Adipose tissue (tissue), 3 donors: ENCODE results near the gene HEBP1. TPM values are rescaled to one million over a fixed set of nuclear protein-coding genes. Genes with fewer than 3 reads are reported as not detected.

Source experiments
- H3K27ac ChIP-seq: one replicate; pipeline ENCODE4 v1.5.1; 2013; ENCODE audit warnings: low read depth, low read length
- WGBS, 3 donors: extraction: QIAGEN DNeasy Blood & Tissue Kit; methylation state at CpG; one replicate each; pipeline ENCODE4 v1.1.7; 2013; 5-methylcytosine and 5-hydroxymethylcytosine counted together
- polyA plus RNA-seq, 3 donors: library from polyadenylated mRNA; stranded (reverse); fragments of 200-250 nt; gene quantifications; one replicate each; pipeline ENCODE4 v1.2.3, GENCODE V29; 2013
- donor health status: healthy with polysubstance abuse.
- donor health status: Bipolar disorder and iron deficiency.
- donor health status: healthy.

HEBP1 gene
- polyA plus RNA-seq, 3 donors = 58.7 to 104 (median 58.9) TPM

GRCh38 chr12:12973019-12973418 lies 27.0 kb downstream of the HEBP1 start:
- 96 to 99% (median 98%) methylated on average over 2 of the region's 2 CpGs for WGBS, 3 donors
- H3K27ac ChIP-seq = no peak overlapping the region

GRCh38 chr12:12965836-12966235 lies 34.2 kb downstream of the HEBP1 start:
- WGBS, 3 donors = 69 to 85% (median 73%) methylated on average over 4 of the region's 4 CpGs
- no peak overlapping the region for H3K27ac ChIP-seq

DNA sequence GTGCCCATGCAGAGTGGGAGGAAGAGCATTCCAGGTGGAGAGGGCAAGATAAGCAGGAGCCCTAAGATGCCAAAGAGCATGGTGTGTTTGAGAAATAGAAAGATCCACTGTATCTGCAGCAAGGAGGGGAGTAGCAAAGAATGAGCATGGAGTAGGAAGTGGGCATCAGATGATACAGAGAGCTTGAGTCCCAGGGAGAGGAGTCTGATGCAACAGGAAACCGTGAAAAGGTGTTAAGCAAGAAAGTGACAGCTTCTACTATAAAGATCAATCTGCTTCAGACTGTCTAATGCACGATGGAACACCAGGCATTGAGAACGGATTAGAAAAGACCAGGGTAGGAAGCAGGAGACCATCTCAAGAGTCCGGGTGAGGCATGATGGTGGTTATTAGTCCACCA lies 35.8 kb downstream of the HEBP1 start:
- WGBS, 3 donors = 61 to 92% (median 69%) methylated on average over 4 of the region's 4 CpGs
- no peak overlapping the region for H3K27ac ChIP-seq

- 85 to 86% (median 86%) methylated on average over 5 of the region's 5 CpGs for WGBS, 3 donors
These were observed 39.3 kb downstream of the HEBP1 start for GRCh38 chr12:12960639-12961209.

DNA sequence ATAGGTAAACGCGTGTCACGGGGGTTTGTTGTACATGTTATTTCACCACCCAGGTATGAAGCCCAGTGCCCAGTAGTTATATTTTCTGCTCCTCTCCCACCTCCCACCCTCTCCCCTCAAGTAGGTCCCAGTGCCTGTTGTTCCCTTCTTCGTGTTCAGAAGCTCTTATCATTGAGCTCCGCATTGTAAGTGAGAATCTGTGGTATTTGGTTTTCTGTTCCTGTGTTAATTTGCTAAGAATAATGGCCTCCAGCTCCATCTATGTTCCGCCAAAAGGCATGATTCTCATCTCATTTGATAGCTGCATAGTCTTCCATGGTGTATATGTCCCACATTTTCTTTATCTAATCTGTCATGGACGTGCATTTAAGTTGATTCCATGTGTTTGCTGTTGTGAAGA lies 41.2 kb downstream of the HEBP1 start:
- WGBS, 3 donors = 74 to 83% (median 74%) methylated on average over 7 of the region's 7 CpGs
- no peak overlapping the region for H3K27ac ChIP-seq

More at GRCh38 chr12:12960639-12961209, 39.3 kb downstream of the HEBP1 start:
- no peak overlapping the region for H3K27ac ChIP-seq

GRCh38 chr12:12954878-12955625 lies 45.0 kb downstream of the HEBP1 start:
- H3K27ac ChIP-seq = no peak overlapping the region
- 93 to 96% (median 96%) methylated on average over 6 of the region's 6 CpGs for WGBS, 3 donors

- WGBS, 3 donors = 66 to 86% (median 85%) methylated on average over 4 of the region's 4 CpGs
- no peak overlapping the region for H3K27ac ChIP-seq
These were observed 45.7 kb downstream of the HEBP1 start for GRCh38 chr12:12954356-12954755.

DNA sequence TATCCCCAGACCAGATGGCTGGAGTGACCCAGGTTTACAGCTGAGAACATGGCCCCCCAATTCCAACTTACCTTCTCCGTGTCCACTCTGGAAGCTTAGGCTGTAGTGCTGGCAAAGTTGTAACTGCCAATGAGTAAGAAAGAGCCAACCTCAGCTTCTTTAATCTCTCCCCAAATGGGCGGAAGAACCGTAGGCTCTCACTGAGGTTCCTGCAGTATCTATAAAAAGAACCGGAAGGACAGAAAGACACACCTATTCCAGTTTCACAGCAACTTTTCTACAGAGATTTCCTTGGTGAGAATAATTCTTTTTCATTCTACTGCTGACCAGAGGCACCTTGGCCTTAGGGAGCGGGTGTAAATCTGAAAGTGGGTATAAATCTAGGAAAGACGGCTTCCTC lies 48.0 kb downstream of the HEBP1 start, which contains the start of gene GPRC5D:
Gene GPRC5D (minus strand): TSS at position 135 of the 400 bp plus-strand sequence. CDS start 1,786 bp downstream, outside the sequence.
- no peak within 1 kb of the TSS for H3K27ac ChIP-seq
- 91 to 95% (median 93%) methylated on average over 6 of the region's 6 CpGs for WGBS, 3 donors

DNA sequence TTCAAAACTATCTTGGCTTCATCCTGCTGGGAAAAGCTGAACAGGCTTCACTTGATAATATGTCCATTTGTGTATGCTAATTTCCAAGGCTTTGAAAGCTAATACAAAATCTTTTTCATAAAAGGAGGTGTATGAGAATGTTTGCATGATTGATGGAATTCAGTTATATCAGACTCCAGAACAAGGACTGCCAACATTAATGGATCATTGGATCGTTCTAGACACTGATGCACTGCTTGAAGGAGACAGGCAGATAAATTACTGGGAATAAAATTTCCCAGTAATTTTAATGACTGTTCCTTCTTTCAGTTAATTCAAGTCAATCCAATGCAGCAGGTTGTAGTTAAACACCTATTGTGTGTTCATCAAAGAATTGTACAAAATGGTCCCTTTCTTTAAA lies 48.6 kb downstream of the HEBP1 start:
- WGBS, 3 donors = 87 to 95% (median 93%) methylated on average over 1 of the region's 1 CpG

GRCh38 chr12:12947902-12948301 lies 52.2 kb downstream of the HEBP1 start:
- 74 to 87% (median 81%) methylated on average over 4 of the region's 4 CpGs for WGBS, 3 donors
- H3K27ac ChIP-seq = no peak overlapping the region

More for the DNA sequence above, 48.6 kb downstream of the HEBP1 start:
- no peak overlapping the region for H3K27ac ChIP-seq

DNA sequence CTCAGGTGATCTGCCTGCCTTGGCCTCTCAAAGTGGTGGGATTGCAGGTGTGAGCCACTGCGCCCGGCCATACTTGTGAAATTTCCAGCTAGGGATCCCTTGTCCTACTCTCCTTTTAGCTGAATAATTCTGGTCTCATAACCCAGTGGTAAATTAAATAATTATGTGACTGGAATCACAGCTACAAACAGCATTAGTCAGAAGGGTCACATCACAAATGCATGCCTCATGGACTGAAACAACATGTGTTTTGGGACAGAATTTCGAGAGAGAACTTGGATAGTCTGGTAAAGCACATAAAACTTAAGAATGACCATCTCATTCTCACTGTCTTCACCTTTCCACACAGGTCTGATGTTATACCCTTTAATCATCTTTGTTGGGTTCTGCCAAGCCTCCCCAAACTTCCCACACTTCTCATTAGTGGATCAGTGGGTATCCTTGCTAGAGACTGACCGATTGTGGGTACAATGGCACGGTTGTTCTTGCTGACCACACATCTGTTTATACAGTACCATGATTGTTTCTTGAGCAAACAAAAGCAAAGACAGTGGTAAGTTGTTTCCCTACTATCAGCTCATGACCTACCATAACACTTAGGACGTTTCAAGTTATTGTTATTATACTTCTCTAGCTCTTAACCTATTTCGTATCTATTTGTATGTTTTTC lies 53.2 kb downstream of the HEBP1 start:
- WGBS, 3 donors = 71 to 92% (median 86%) methylated on average over 7 of the region's 7 CpGs
- H3K27ac ChIP-seq = no peak overlapping the region

- no peak overlapping the region for H3K27ac ChIP-seq
These were observed 54.5 kb downstream of the HEBP1 start for GRCh38 chr12:12945591-12945990.

GRCh38 chr12:12943586-12944260 lies 56.3 kb downstream of the HEBP1 start:
- WGBS, 3 donors = 85 to 87% (median 85%) methylated on average over 8 of the region's 8 CpGs
- no peak overlapping the region for H3K27ac ChIP-seq

- WGBS, 3 donors = 92 to 94% (median 93%) methylated on average over 10 of the region's 10 CpGs
- no peak overlapping the region for H3K27ac ChIP-seq
These were observed 58.4 kb downstream of the HEBP1 start for GRCh38 chr12:12941450-12942350.

- no peak overlapping the region for H3K27ac ChIP-seq
- WGBS, 3 donors = 77 to 86% (median 83%) methylated on average over 1 of the region's 1 CpG
These were observed 60.2 kb downstream of the HEBP1 start for GRCh38 chr12:12939888-12940287.

DNA sequence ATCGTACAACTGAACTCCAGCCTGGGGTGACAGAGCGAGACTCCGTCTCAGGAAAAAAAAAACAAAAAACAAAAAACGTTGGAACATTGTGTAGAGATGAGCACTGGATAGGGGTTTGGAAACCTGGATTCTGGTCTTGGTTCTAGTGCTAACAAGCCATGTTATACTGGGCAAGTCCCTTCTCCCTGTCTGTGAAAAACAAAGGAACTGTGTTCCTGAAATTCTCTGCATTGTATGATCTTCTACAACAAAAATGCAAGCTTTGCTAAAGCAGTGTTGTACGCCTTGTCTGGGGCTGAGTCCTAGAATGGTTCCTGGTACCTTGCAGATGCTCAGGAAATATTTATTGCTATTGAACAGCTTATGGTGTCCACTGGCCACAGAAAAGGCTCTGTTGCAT lies 61.5 kb downstream of the HEBP1 start:
- 82 to 85% (median 84%) methylated on average over 5 of the region's 5 CpGs for WGBS, 3 donors

GRCh38 chr12:12936983-12937491 lies 63.0 kb downstream of the HEBP1 start:
- no peak overlapping the region for H3K27ac ChIP-seq
- WGBS, 3 donors = 95 to 97% (median 96%) methylated on average over 11 of the region's 11 CpGs

More for the DNA sequence above, 61.5 kb downstream of the HEBP1 start:
- no peak overlapping the region for H3K27ac ChIP-seq

GRCh38 chr12:12934556-12934955 lies 65.5 kb downstream of the HEBP1 start:
- WGBS, 3 donors = 49 to 76% (median 75%) methylated on average over 8 of the region's 8 CpGs
- no peak overlapping the region for H3K27ac ChIP-seq
